HUDEP-2 (cell line): ENCODE measurements around the gene ATG12.
"Not testable (repeated sequence)": the region's sequence is repeated elsewhere in the genome, so short reads cannot be mapped to it uniquely, and the experiment has no call there.

Experiments
- DNase-seq, 76 experiments: peaks; one replicate each; lab custom pipeline; 2025; ENCODE audit not compliant: unreplicated experiment in 76 of 76; lab: John Stamatoyannopoulos, UW

The ATG12 gene

DNA sequence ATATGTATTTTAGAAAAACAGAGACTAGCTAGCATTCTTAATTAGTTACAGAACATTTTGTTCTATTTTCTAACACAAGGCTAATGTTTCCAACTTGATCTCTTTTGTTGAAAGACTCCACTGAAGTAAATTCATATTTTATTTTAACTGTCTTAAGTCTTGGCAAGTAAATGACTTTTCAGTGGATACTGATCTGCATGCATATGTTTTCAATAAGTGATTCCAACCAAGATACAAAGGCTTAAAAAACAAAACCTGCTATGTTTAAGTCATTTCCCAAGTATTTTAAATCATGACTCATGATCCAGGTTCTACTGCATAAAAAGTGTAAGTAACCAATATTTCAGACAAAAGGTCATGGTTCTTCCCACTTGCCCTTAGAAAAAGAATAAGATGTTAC, 30.6 kb downstream of the ATG12 start:
- no peak for DNase-seq

DNA sequence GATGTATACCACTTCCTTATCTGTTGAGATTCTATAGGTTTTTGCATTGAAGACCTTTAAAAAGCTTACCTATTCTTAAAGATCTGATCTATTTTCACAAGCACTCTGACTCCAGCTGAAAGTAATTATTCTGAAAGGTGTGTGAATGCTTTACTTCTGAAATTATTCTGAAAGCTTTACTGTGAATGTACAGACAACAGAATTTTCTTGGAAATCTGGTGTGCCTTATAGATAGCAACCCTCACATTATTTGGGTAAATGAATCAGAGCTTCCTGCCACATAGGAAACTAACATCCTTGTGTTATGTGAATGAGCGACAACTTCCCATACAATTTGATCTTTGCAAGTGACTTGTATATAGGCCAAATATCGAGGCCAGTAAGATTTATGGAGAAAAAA, 31.4 kb downstream of the ATG12 start:
- no peak for DNase-seq

DNA sequence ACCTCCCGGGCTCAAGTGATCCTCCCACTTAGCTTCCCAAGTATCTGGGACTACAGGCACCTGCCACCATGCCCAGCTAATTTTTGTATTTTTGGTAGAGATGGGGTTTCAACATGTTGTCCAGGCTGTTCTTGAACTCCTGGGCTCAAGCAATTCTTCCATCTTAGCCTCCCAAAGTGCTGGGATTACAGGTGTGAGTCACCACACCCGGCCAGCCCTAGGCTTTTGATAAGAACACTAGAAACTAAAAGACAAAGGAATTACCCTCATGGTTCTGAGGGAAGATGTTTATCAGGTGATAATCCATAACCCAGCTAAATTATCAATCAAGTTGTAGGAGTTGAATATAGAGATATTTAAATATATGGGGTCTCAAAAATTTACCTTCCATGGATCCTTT, 33.3 kb downstream of the ATG12 start:
- not testable (repeated sequence) for DNase-seq

DNA sequence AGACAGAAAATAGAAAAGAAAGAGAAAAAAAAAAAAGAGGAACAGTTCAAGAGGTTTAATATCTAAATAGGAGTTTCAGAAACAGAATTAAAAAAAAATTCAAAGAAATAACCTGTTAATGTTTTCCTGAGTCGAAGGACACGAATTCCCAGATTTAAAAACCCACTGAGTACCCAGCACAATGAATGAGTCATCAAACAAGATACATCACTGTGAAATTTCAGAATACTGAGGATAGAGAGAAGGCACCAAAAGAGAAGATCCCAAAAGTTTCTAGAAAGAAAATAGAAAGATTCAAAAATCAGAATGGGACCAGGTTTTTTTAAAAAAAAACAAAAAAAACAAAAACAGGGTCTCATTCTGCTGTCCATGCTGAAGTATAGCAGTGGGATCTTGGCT, 33.7 kb downstream of the ATG12 start:
- no peak for DNase-seq

DNA sequence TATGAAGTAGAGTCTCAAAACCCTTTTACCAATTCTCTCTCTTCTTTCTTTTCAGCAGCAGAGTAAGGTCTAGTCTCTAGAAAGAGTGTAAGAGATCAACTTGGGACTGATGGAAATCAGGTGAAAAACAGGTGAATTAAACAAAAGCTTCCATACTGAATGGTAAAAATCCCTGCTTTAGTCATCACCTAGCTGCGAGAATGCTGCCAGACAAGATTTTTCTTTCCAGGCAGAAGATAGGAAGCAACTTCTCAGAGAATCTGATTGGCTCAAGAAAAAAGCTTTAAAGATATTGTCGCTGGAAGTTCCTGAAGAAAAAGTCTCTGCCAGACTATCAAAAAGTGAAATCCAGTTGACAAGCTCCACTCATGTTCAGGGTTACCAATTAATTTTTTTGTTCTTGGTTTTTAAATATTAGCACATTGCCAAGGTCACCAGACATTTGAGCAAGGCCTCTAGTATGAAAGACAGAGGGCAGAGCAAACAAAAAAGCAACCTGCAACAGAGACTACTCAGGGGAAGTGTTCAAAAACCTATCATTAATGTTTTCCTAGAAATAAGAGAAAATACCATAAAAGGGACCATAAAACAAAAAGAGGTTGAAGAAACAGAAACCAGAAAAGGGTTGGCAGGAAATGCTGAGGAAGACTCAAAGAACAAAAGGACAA, 34.2 kb downstream of the ATG12 start:
- DNase-seq, result no peak

DNA sequence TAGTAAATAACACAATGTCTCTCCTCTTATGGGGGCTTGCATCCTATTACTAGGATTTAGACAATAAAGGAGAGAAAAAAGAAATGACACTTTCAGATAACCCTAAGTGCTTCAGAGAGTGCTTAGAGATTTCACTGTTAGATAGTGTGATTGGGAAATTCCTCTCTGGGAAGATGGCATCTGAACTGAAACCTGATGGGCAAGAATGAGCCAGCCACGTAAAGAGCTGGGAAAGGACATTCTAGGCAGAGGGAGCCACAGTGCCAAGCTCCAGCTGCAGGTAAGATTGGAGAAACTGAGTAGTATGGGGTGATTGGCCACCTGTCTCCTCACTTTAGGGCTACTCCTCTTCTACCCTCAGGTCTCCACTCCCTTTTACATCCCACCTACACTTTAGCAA, 39.4 kb downstream of the ATG12 start:
- DNase-seq, result no peak

DNA sequence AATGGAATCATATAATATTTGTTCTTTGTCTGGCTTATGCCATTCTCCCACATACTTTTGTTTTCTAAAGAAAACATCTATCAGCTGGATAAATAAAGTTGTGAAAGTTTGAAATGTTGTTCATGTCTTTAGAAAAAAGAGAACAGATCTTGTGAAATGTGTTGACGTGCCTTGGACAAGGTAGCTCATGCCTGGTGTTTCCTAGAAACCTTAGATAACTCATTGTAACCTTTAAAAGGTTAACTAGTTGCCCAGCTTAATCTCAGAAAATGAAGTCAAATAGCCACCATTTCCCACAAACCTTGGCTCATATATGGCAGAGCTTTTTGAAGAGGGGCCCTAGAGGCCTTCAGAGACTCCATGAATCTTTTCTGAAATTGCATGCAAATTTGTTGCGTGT, 40.2 kb downstream of the ATG12 start:
- no peak for DNase-seq

DNA sequence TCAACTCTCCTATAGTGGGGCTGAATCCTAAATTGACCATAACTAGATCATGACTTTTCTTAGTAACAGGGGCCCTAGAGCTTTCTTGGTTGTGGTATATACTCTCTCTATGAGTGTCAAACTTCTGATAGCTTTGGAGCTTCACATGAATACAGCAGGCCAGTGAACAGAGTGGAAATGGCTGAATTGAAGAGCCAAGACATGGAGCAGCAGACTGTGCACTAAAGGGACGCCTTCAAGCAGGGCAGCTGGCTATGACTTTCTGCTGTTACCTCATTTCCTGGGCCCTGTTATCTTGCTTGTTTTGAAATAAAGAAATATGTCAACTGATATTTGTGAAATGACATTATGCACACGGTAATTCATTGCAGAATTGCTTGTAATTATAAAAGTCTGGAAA, 41.3 kb downstream of the ATG12 start:
- no peak for DNase-seq

DNA sequence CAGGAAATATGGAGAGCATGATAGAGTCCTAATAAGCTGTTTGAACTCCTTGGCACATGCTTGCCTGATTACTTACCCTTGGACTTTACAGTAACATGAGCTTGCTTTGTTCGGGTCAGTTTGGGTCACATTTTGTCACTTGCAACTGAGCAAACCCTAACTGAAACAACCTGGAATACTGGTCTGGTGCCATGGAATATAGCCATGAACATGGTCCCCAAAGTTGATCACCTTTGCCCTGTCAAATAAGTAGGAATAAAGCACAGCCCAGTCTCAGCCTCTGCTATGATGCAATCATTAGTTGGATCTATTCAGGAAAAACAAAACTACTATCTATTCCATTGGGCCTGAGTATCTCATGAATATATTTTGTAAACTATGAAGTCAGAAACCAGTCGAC, 43.1 kb downstream of the ATG12 start:
- no peak for DNase-seq

DNA sequence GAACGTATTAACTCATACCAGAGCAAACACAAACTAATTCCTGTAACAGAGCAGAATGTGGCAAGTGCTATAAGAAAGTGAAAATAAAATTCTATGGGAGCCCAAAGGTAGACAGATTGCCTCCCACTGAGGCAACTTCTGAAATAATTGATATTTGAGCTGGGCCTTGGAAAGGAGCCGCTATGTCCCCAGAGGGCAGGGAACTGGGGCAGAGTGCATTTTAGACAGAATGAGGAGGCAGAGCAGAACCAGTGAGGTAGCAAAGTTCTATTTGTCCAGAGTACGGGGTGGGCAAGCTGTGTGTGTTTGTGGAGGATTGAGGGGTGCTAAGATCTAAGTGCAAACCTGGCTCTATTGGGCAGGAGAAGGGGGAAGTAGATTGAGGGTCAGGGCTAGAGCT, 44.7 kb downstream of the ATG12 start:
- no peak for DNase-seq

DNA sequence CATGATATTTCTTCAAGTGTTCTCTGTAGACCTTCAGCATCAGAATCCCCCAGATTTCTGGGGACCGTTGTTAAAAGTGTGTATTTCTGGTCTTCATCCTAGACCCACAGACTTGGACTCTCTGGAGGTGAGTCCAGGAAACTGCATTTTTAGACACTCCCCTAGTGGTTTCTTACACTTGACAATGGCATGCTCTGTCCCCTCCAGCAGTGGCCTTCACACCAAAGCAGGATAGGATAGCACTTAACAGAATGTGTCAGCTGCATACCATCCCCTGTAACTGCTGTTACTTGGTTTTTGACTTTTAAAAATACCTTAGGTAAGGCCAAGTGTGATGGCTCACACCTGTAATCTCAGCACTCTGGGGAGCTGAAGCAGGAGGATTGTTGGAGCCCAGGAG, 45.7 kb downstream of the ATG12 start:
- no peak for DNase-seq

DNA sequence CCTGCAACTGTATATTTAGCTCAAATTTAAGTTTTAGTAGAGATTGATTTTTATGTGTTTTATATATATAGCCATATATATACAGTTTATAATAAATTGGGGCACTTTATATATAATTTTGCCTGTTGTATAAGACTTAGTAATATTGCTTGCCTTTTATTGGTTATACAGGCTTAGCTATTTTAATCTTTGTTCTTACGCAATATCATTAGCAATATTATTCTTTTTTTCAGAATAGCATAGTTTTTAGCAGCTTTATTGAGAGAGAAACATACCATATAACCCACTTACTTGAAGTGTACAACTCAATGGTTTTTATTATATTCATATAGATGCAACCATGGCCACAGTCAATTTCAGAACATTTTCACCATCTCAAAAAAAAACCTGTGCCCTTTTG, 52.9 kb downstream of the ATG12 start:
- no peak for DNase-seq

DNA sequence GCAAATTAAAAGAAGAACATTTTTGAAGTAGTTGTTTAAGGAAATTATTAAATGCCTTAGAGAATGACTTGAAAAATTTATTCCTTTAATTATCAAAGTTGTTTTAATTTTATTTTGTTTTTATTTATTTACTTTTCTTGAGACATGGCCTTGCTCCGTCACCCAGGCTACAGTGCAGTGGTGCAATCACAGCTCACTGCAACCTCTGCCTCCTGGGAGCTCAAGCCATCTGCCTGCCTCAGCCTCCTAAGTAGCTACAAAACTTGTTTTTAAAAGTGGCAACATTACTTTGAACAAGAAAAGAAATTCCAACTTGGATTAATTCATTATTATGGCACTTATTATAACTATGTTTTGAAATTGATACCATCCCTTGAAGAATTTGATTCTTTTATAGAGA, 53.9 kb downstream of the ATG12 start:
- no peak for DNase-seq

DNA sequence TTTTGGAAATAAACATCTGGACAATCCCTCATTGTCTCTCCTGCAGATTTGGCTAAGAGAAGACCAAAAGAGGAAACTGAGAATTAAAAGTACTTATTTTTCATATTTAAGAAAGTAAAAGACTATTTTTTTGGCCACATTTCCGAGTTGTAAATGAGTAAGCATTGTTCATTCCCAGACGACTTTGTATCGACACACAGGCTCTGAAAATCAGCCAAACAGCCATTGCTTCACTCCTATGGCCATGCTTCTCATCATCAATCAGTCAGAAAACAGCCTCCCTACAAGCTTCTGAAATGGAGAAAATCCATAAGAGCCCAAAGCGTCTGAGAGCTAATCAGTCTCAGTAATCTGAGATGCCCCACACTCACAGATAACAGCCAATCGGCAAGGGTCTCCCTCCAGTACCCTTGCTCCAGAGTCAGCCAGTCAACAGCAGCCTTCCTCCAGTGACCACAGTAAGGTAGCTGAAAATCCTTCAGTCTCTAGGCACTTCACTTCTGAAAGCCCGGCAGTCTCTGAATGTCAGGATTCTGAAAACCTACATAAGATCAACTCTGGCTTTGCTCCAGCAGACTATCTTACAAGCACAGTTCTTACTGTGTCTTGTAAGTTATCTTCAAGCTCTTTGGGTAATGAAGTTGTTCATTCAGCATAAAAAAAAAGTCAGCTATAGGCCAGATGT, 55.8 kb downstream of the ATG12 start:
- no peak for DNase-seq

DNA sequence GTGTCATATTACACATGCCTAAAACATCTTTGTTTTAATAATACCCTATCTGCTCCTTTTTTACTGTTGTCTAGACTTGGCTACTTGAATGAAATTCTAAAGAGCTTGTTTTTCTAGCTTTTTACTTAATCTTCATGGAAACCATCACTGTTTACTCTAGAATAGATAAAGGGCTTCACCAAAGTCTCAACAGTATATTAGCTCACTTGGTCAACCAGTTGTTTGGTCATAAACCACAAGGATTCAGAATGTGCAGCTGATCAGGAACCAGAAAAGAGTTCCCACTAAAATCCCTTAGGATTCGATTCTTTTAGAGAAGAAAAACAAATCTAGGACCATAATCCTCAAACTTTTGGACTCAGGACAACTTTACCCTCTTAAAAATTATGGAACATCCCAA, 62.9 kb downstream of the ATG12 start:
- no peak for DNase-seq
